OCI-LY7 (cell line): Measurements from ENCODE around the gene CMTM7. TPM values are rescaled to one million over a fixed set of nuclear protein-coding genes. Genes with fewer than 3 reads are reported as not detected.

Source experiments
- BruUV-seq: library from RNA; stranded (reverse); fragments of 400-500 nt; replicated peaks from 2 replicates; lab custom pipeline; 2021; lab: Mats Ljungman, UMichigan
- CTCF ChIA-PET: fragments of 300-600 bp; sonication (Branson Sonifier 250); formaldehyde crosslinking; loops from one replicate; lab custom pipeline; 2022; ENCODE audit warnings: antibody characterized with exemption; ENCODE audit not compliant: unreplicated experiment; lab: Charles Lee
- POLR2A ChIA-PET: fragments of 300-600 bp; sonication (Branson Sonifier 250); formaldehyde crosslinking; loops from one replicate; lab custom pipeline; 2022; ENCODE audit warnings: antibody characterized with exemption; lab: Charles Lee
- DNase-seq: peaks from one replicate; pipeline ENCODE4 v3.0.0-alpha.2; 2015; ENCODE audit warnings: low spot score
- H2AFZ ChIP-seq: fragments of 200-600 bp; sonication (generic), shearing (Covaris generic); 2 replicates; pipeline ENCODE4 v1.6.1; 2014; ENCODE audit warnings: mild to moderate bottlenecking, antibody characterized with exemption, low read length, moderate library complexity
- H3K27ac ChIP-seq: fragments of 200-600 bp; sonication (generic); 2 replicates; pipeline ENCODE4 v1.5.1; 2014; ENCODE audit warnings: mixed run types, low read depth, mild to moderate bottlenecking, moderate library complexity, low read length, inconsistent platforms; ENCODE audit not compliant: poor library complexity, severe bottlenecking
- H3K36me3 ChIP-seq: fragments of 200-600 bp; sonication (generic); 2 replicates; pipeline ENCODE4 v1.6.1; 2014; ENCODE audit warnings: mild to moderate bottlenecking, antibody characterized with exemption, low read length, moderate library complexity, mixed read lengths; ENCODE audit not compliant: insufficient read depth
- H3K4me1 ChIP-seq: fragments of 200-600 bp; sonication (generic); 2 replicates; pipeline ENCODE4 v1.5.1; 2014; ENCODE audit warnings: mild to moderate bottlenecking, low read length; ENCODE audit not compliant: insufficient read depth, poor library complexity, severe bottlenecking
- H3K4me2 ChIP-seq: fragments of 200-600 bp; sonication (generic); 2 replicates; pipeline ENCODE4 v1.6.1; 2014; ENCODE audit warnings: mild to moderate bottlenecking, low read length
- H3K4me3 ChIP-seq: fragments of 200-600 bp; sonication (generic); 2 replicates; pipeline ENCODE4 v1.5.1; 2014; ENCODE audit warnings: mild to moderate bottlenecking, low read depth, low read length; ENCODE audit not compliant: poor library complexity, severe bottlenecking
- H3K79me2 ChIP-seq: fragments of 200-600 bp; sonication (generic); 2 replicates; pipeline ENCODE4 v1.6.1; 2016; ENCODE audit warnings: low read depth, mild to moderate bottlenecking, low read length, moderate library complexity, mixed read lengths; ENCODE audit not compliant: insufficient read depth
- H3K9me2 ChIP-seq: fragments of 200-600 bp; sonication (generic); 2 replicates; pipeline ENCODE4 v1.6.1; 2016; ENCODE audit warnings: mild to moderate bottlenecking, low read length, mixed read lengths; ENCODE audit not compliant: insufficient read depth
- H3K9me3 ChIP-seq: fragments of 200-600 bp; sonication (generic); 2 replicates; pipeline ENCODE4 v1.6.1; 2014; ENCODE audit warnings: mild to moderate bottlenecking, mixed run types, low read length, mixed read lengths
- H4K20me1 ChIP-seq: fragments of 200-600 bp; sonication (generic); 2 replicates; pipeline ENCODE4 v1.6.1; 2014; ENCODE audit warnings: mild to moderate bottlenecking, antibody characterized with exemption, low read length, moderate library complexity, mixed read lengths; ENCODE audit not compliant: insufficient read depth
- EZH2phosphoT487 ChIP-seq: fragments of 200-600 bp; sonication (generic); IDR thresholded peaks from 2 replicates; pipeline ENCODE4 v1.6.1; 2018; ENCODE audit warnings: low read depth, borderline replicate concordance, mild to moderate bottlenecking, mixed run types, antibody characterized with exemption, low read length, moderate library complexity, mixed read lengths
- intact Hi-C: fragments of 100-400 bp; cut with micrococcal nuclease; formaldehyde crosslinking; loops from one replicate; pipeline ENCODE4 v1.10.0; 2022; ENCODE audit not compliant: unreplicated experiment
- total RNA-seq, 2 experiments: library from RNA; depleted of rRNA in 1 of 2; stranded (reverse); fragments of >200 nt in 1 of 2; shearing (Covaris generic) in 1 of 2; gene quantifications; 2 replicates each; pipeline ENCODE4 v1.2.3, GENCODE V29; 2014 to 2022
- TF ChIP-seq, protein P1 (sequence below): fragments of 200-600 bp; sonication (generic); conservative IDR thresholded peaks from 2 replicates; pipeline ENCODE4 v1.5.1; 2014; ENCODE audit warnings: mild to moderate bottlenecking, antibody characterized with exemption, low read length, moderate library complexity, mixed read lengths

Gene CMTM7
- total RNA-seq, 2 experiments from 2014 or later: 16.0 to 19.0 TPM

DNA sequence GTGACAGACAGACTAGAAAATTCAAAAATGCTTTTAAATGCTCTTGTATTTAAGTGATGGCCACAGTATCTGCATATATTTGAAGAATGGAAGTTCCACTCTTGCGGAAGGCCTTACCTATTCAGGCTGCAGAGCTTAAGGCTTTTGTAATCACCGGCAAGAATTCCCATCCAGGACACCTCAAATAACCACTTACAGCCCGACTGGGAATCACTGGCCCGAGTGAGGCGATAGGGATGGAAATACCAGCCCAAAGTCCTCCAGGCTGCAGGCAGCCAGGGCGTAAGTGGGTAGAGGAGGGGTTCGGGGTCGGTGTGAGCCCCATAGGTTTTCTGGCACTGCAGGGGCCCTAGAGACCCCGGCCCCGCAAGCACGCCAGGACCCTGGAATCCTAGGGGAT, 9.5 kb downstream of the CMTM7 start:
- ChIA-PET CTCF (interaction anchor here (1.2 kb wide), 1 partner anchor 37 kb away, joined by 3 read pairs; no protein-coding TSS in a partner anchor), POLR2A (interaction anchor here (0.9 to 1.5 kb wide), 2 partner anchors 24 to 59 kb away, joined by 3 read pairs; no protein-coding TSS in a partner anchor)
- BruUV-seq: no TSS peak
- Histone ChIP-seq H3K9me3 (no peaks in the 10 kb centered on the region), H3K36me3 (no peaks in the 10 kb centered on the region), H3K4me3 (peak overlapping the region; percentile 62), H3K9me2 (no peaks in the 10 kb centered on the region), H3K27ac (peak overlapping the region; percentile 50), H3K4me1 (peaks cover 42% of the 10 kb centered on the region), H3K4me2 (peak overlapping the region; percentile 79), H2AFZ (peak overlapping the region; percentile 85; the same call in 1 of the 2 replicates), H3K79me2 (peaks cover 21% of the 10 kb centered on the region; the same call in 1 of the 2 replicates), H4K20me1 (no peaks in the 10 kb centered on the region)
- intact Hi-C loops: loop anchor here (2.0 kb wide), 2 partner anchors 32 to 66 kb away; no protein-coding TSS in a partner anchor
- TF ChIP-seq, protein P1, sequence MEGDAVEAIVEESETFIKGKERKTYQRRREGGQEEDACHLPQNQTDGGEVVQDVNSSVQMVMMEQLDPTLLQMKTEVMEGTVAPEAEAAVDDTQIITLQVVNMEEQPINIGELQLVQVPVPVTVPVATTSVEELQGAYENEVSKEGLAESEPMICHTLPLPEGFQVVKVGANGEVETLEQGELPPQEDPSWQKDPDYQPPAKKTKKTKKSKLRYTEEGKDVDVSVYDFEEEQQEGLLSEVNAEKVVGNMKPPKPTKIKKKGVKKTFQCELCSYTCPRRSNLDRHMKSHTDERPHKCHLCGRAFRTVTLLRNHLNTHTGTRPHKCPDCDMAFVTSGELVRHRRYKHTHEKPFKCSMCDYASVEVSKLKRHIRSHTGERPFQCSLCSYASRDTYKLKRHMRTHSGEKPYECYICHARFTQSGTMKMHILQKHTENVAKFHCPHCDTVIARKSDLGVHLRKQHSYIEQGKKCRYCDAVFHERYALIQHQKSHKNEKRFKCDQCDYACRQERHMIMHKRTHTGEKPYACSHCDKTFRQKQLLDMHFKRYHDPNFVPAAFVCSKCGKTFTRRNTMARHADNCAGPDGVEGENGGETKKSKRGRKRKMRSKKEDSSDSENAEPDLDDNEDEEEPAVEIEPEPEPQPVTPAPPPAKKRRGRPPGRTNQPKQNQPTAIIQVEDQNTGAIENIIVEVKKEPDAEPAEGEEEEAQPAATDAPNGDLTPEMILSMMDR: no peak
- TF ChIP-seq EZH2phosphoT487: no peak
- DNase-seq: no peak

DNA sequence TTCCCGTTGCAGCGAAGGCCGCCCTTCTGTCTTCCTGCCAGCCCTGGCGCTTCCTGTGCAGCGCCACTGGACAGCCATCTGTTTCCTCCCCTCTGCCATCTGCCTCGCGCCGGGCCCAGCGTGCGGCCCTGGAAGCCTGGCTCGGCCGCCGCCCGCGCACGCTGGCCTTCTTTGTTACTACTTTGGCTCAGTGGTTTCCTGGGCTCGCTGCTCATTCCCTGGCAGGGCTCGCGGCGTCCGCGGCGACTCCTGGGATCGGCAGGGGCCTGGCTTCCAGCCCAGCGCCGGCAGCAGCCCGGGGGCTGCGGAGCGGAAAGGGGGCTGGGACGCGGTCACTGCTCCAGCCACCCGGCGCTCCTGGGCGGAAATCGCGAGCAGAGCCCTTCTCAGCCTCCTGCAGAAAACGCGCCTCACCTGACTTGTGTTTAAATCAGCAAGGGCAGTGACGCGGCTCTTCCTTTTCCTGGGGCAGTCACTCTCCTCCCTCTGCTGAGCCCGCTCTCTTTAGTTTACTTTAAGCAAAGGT, 10.0 kb downstream of the CMTM7 start:
- Histone ChIP-seq H3K4me3 (peak overlapping the region; percentile 62), H3K79me2 (peaks cover 21% of the 10 kb centered on the region; the same call in 1 of the 2 replicates), H3K9me3 (no peaks in the 10 kb centered on the region), H3K4me1 (peaks cover 42% of the 10 kb centered on the region), H3K9me2 (no peaks in the 10 kb centered on the region), H4K20me1 (no peaks in the 10 kb centered on the region), H3K36me3 (no peaks in the 10 kb centered on the region), H3K27ac (peak overlapping the region; percentile 50), H3K4me2 (peak overlapping the region; percentile 79), H2AFZ (peak overlapping the region; percentile 85)
- peak; percentile 84 for DNase-seq
- CTCF ChIA-PET: interaction anchor here (1.2 kb wide), 1 partner anchor 37 kb away, joined by 3 read pairs; no protein-coding TSS in a partner anchor
- POLR2A ChIA-PET: interaction anchor here (0.6 kb wide), 1 partner anchor 24 kb away, joined by 4 read pairs; no protein-coding TSS in a partner anchor
- intact Hi-C loops: loop anchor here (2.0 kb wide), 2 partner anchors 31 to 65 kb away; no protein-coding TSS in a partner anchor
- TF ChIP-seq, protein P1: no peak
- TF ChIP-seq EZH2phosphoT487: no peak
- no TSS peak for BruUV-seq

GRCh38 chr3:32403663-32404062, 12.0 kb downstream of the CMTM7 start:
- ChIA-PET POLR2A (interaction anchor here (1.0 kb wide), 2 partner anchors 14 to 35 kb away, joined by 3 read pairs; no protein-coding TSS in a partner anchor), CTCF (no interaction called here)
- Histone ChIP-seq H3K9me3 (no peaks in the 10 kb centered on the region), H4K20me1 (no peaks in the 10 kb centered on the region), H3K4me3 (no peak overlapping the region), H3K36me3 (no peaks in the 10 kb centered on the region), H3K4me2 (no peak overlapping the region; the same call in 1 of the 2 replicates), H3K27ac (no peak overlapping the region), H3K4me1 (peaks cover 41% of the 10 kb centered on the region), H3K9me2 (no peaks in the 10 kb centered on the region), H2AFZ (no peak overlapping the region), H3K79me2 (peaks cover 21% of the 10 kb centered on the region; the same call in 1 of the 2 replicates)
- DNase-seq: no peak
- BruUV-seq: no TSS peak
- no peak for TF ChIP-seq EZH2phosphoT487
- TF ChIP-seq, protein P1: no peak
- intact Hi-C loops: no loop called here
